ENCODE results near the gene B9D1. TPM values are rescaled to one million over a fixed set of nuclear protein-coding genes. Genes with fewer than 3 reads are reported as not detected.

The B9D1 gene
- total and polyA plus RNA-seq, 9 of the 15 experiments (the other 6 are each of a cell fraction or from before 2014, with no cell fraction given) = 8.9 to 28.0 (median 17.9) TPM

- TF ChIP-seq ZNF253 (CRISPR knock-in tag; conservative IDR thresholded peaks at IDR 0.05) = no peak
- no peak for TF ChIP-seq GTF2B (IDR thresholded peaks at IDR 0.05; ENCODE audit: extremely low read depth, insufficient read length)
- no peak for TF ChIP-seq RBM17 (IDR thresholded peaks at IDR 0.05; ENCODE audit: borderline replicate concordance, low read depth, low read length)
- no peak for TF ChIP-seq ELF1 (tag; IDR thresholded peaks at IDR 0.05)
- TF ChIP-seq ZNF12 (CRISPR knock-in tag; IDR thresholded peaks at IDR 0.05) = no peak
- TF ChIP-seq EP300 (IDR thresholded peaks at IDR 0.05; ENCODE audit: low read length) = no peak
Measured at GRCh38 chr17:19372439-19372838, 9.9 kb upstream of the B9D1 start (continued).

GRCh38 chr17:19372011-19372370, 9.5 kb upstream of the B9D1 start:
- no peak overlapping the region for H3K4me3 ChIP-seq
- no peaks in the 10 kb centered on the region for H3K9me3 ChIP-seq (replicated peaks; ENCODE audit: control insufficient read depth, insufficient read depth, low read depth, low read length)
- ATAC-seq = no peak
- H3K4me2 ChIP-seq (ENCODE audit: insufficient read depth, low read length) = no peak overlapping the region
- H3K27ac ChIP-seq (ENCODE audit: extremely low read depth, low read depth, low read length) = no peak overlapping the region
- in situ Hi-C loops (cut with MboI) (no loop called here), intact Hi-C loops (cut with micrococcal nuclease) (no loop called here)
- FAIRE-seq = no peak
- no peak overlapping the region for H2AFZ ChIP-seq (ENCODE audit: low read depth, low read length)
- H3K9me1 ChIP-seq (ENCODE audit: control insufficient read depth, insufficient read depth, low read length) = no peaks in the 10 kb centered on the region
- H3K27me3 ChIP-seq (ENCODE audit: control insufficient read depth in 2 of 2, insufficient read depth in 2 of 2, low read length in 2 of 2) = no peaks in the 10 kb centered on the region
- ChIA-PET CTCF (ENCODE audit: low intra/inter-chr PET ratio) (no interaction called here), POLR2A (interaction anchor here (0.6 kb wide), 1 partner anchor 25 kb away, joined by 3 read pairs; no protein-coding TSS in a partner anchor)
- H3K36me3 ChIP-seq (ENCODE audit: control insufficient read depth, insufficient read depth, low read length) = no peaks in the 10 kb centered on the region
- no peak for DNase-seq (ENCODE audit: extremely low read depth in 1 of 4, low spot score in 3 of 4)
- no peak overlapping the region for H3K9ac ChIP-seq (ENCODE audit: insufficient read depth in 1 of 2, low read depth in 2 of 2, low read length in 2 of 2)
- peaks cover 0 to 5% of the 10 kb centered on the region in 2 experiments; a peak in 3 of 5 replicates for H3K4me1 ChIP-seq (replicated peaks in 1 of 2; ENCODE audit: control insufficient read depth in 2 of 2, insufficient read depth in 2 of 2, low read length in 2 of 2)
- BruUV-seq (replicated peaks) = no TSS peak
- no peaks in the 10 kb centered on the region for H4K20me1 ChIP-seq (replicated peaks; ENCODE audit: control insufficient read depth, insufficient read depth, low read length)
- no peaks in the 10 kb centered on the region for H3K79me2 ChIP-seq (ENCODE audit: control insufficient read depth, insufficient read depth, low read length)
- 66% methylated on average over 9 of the region's 9 CpGs for WGBS (ENCODE audit: insufficient coverage, low coverage, missing lambda C conversion rate)
- TF ChIP-seq ZNF398 (CRISPR knock-in tag; IDR thresholded peaks at IDR 0.05) = no peak
- TF ChIP-seq HNRNPL (IDR thresholded peaks at IDR 0.05; ENCODE audit: low read depth, low read length) = no peak
- no peak for TF ChIP-seq VEZF1 (CRISPR knock-in tag; IDR thresholded peaks at IDR 0.05)
- TF ChIP-seq CBX3 (IDR thresholded peaks at IDR 0.05; ENCODE audit: borderline replicate concordance in 1 of 2, low read length in 2 of 2) = no peak
- TF ChIP-seq HMGXB4 (CRISPR knock-in tag; IDR thresholded peaks at IDR 0.05) = no peak
- no peak for TF ChIP-seq ZNF311 (CRISPR knock-in tag; IDR thresholded peaks at IDR 0.05)
- TF ChIP-seq ZNF224 (CRISPR knock-in tag; IDR thresholded peaks at IDR 0.05) = no peak
- no peak for TF ChIP-seq NR3C1 (CRISPR knock-in tag; IDR thresholded peaks at IDR 0.05)

Measured in K562 (cell line).